Measurements from ENCODE around the gene CYB5R4.

Gene CYB5R4

GRCh38 chr6:83860359-83860755 lies 868 bp downstream of the CYB5R4 start:
- H3K4me1 ChIP-seq, result peaks cover 9 to 20% (median 15%) of the 10 kb centered on the region in 10 experiments; a peak in 17 of 20 replicates
- peak overlapping the region; percentile 64 to 86 (median 78); a peak in 21 of 22 replicates for H3K27ac ChIP-seq
- H4K20me1 ChIP-seq, result peaks cover 0 to 30% (median 18%) of the 10 kb centered on the region in 11 experiments; a peak in 12 of 22 replicates
- H3K9me3 ChIP-seq (replicated peaks in 1 of 11), result peaks cover 0 to 8% (median 5%) of the 10 kb centered on the region in 11 experiments; a peak in 12 of 22 replicates
- TF ChIP-seq Cebpa-rat (IDR thresholded peaks at IDR 0.05), result no peak
- H3K27me3 ChIP-seq, result no peaks in the 10 kb centered on the region
- peak overlapping the region; percentile 67 to 87 (median 74) for H3K4me2 ChIP-seq
- peak overlapping the region; percentile 72 to 88 (median 82) for H3K4me3 ChIP-seq
- peak overlapping the region; percentile 79 to 87 (median 83) for H3K9ac ChIP-seq
- H3K36me3 ChIP-seq, result peaks cover 8 to 20% (median 15%) of the 10 kb centered on the region in 11 experiments

- Histone ChIP-seq H3K9me3 (replicated peaks in 1 of 11) (peaks cover 0 to 13% (median 11%) of the 10 kb centered on the region in 11 experiments; a peak in 19 of 22 replicates), H3K4me1 (peaks cover 9 to 20% (median 15%) of the 10 kb centered on the region in 10 experiments; a peak in 17 of 20 replicates), H3K4me2 (peak overlapping the region; percentile 67 to 87 (median 74)), H4K20me1 (peaks cover 0 to 30% (median 18%) of the 10 kb centered on the region in 11 experiments; a peak in 12 of 22 replicates), H3K27me3 (no peaks in the 10 kb centered on the region), H3K27ac (peak overlapping the region in 6 of 11 experiments; percentile 77 to 86 (median 81); a peak in 10 of 22 replicates), H3K4me3 (peak overlapping the region; percentile 72 to 88 (median 82)), H3K9ac (peak overlapping the region in 9 of 11 experiments; percentile 79 to 84 (median 82); a peak in 13 of 22 replicates), H3K36me3 (peaks cover 13 to 26% (median 21%) of the 10 kb centered on the region in 11 experiments)
- peak in 2 of 11 experiments; percentile 49 to 69; a peak in 2 of 22 replicates for TF ChIP-seq Cebpa-rat (IDR thresholded peaks at IDR 0.05)
Measured at GRCh38 chr6:83860782-83861495, 1.4 kb downstream of the CYB5R4 start.

- peaks cover 9 to 20% (median 15%) of the 10 kb centered on the region in 10 experiments; a peak in 17 of 20 replicates for H3K4me1 ChIP-seq
- H3K4me3 ChIP-seq, result no peak overlapping the region
- peaks cover 17 to 33% (median 31%) of the 10 kb centered on the region in 11 experiments; a peak in 21 of 22 replicates for H3K9me3 ChIP-seq (replicated peaks in 1 of 11)
- no peak overlapping the region for H3K4me2 ChIP-seq
- no peak overlapping the region for H3K27ac ChIP-seq
- peaks cover 0 to 30% (median 18%) of the 10 kb centered on the region in 11 experiments; a peak in 12 of 22 replicates for H4K20me1 ChIP-seq
- no peak overlapping the region for H3K9ac ChIP-seq
- H3K27me3 ChIP-seq, result no peaks in the 10 kb centered on the region
- H3K36me3 ChIP-seq, result peaks cover 33 to 45% (median 41%) of the 10 kb centered on the region in 11 experiments
- TF ChIP-seq Cebpa-rat (IDR thresholded peaks at IDR 0.05), result no peak
Measured at GRCh38 chr6:83862776-83863471, 3.4 kb downstream of the CYB5R4 start.

GRCh38 chr6:83867043-83867442 lies 7.6 kb downstream of the CYB5R4 start:
- Histone ChIP-seq H3K27ac (no peak overlapping the region), H3K27me3 (no peaks in the 10 kb centered on the region), H4K20me1 (peaks cover 0 to 17% (median 9%) of the 10 kb centered on the region in 11 experiments; a peak in 10 of 22 replicates), H3K9ac (no peak overlapping the region), H3K4me1 (no peaks in the 10 kb centered on the region; a peak in 1 of 20 replicates), H3K36me3 (peaks cover 48 to 71% (median 57%) of the 10 kb centered on the region in 11 experiments), H3K9me3 (replicated peaks in 1 of 11) (peaks cover 17 to 52% (median 41%) of the 10 kb centered on the region in 11 experiments; a peak in 21 of 22 replicates), H3K4me2 (no peak overlapping the region), H3K4me3 (no peak overlapping the region)
- no peak for TF ChIP-seq Cebpa-rat (IDR thresholded peaks at IDR 0.05)

- Histone ChIP-seq H3K36me3 (peaks cover 48 to 71% (median 57%) of the 10 kb centered on the region in 11 experiments), H4K20me1 (peaks cover 0 to 17% (median 3%) of the 10 kb centered on the region in 11 experiments; a peak in 8 of 22 replicates), H3K4me1 (no peaks in the 10 kb centered on the region), H3K9me3 (replicated peaks in 1 of 11) (peaks cover 17 to 52% (median 41%) of the 10 kb centered on the region in 11 experiments; a peak in 21 of 22 replicates), H3K27ac (no peak overlapping the region), H3K4me2 (no peak overlapping the region), H3K4me3 (no peak overlapping the region), H3K27me3 (no peaks in the 10 kb centered on the region), H3K9ac (no peak overlapping the region)
- no peak for TF ChIP-seq Cebpa-rat (IDR thresholded peaks at IDR 0.05)
Measured at GRCh38 chr6:83867527-83868161, 8.2 kb downstream of the CYB5R4 start.

- Histone ChIP-seq H3K4me2 (no peak overlapping the region), H3K36me3 (peaks cover 48 to 71% (median 57%) of the 10 kb centered on the region in 11 experiments), H3K4me1 (0 out of 20 replicates have a peak, but pooled peaks cover 0 to 2% (median 0%) of the 10 kb centered on the region in 10 experiments), H3K4me3 (no peak overlapping the region), H3K9me3 (replicated peaks in 1 of 11) (peaks cover 17 to 52% (median 41%) of the 10 kb centered on the region in 11 experiments; a peak in 21 of 22 replicates), H3K27ac (no peak overlapping the region), H3K9ac (no peak overlapping the region), H3K27me3 (no peaks in the 10 kb centered on the region), H4K20me1 (peaks cover 0 to 11% (median 0%) of the 10 kb centered on the region in 11 experiments; a peak in 3 of 22 replicates)
- no peak for TF ChIP-seq Cebpa-rat (IDR thresholded peaks at IDR 0.05)
Measured at GRCh38 chr6:83868639-83869038, 9.2 kb downstream of the CYB5R4 start.

GRCh38 chr6:83870649-83871048 lies 11.2 kb downstream of the CYB5R4 start:
- Histone ChIP-seq H3K9me3 (replicated peaks in 1 of 11) (peaks cover 17 to 41% (median 38%) of the 10 kb centered on the region in 11 experiments; a peak in 21 of 22 replicates), H3K36me3 (peaks cover 30 to 55% (median 42%) of the 10 kb centered on the region in 11 experiments; a peak in 21 of 22 replicates)
- TF ChIP-seq Cebpa-rat (IDR thresholded peaks at IDR 0.05), result no peak

More at GRCh38 chr6:83870649-83871048, 11.2 kb downstream of the CYB5R4 start:
- Histone ChIP-seq H3K9ac (no peak overlapping the region), H3K4me2 (no peak overlapping the region), H3K4me3 (no peak overlapping the region), H3K27ac (no peak overlapping the region), H4K20me1 (peaks cover 0 to 20% (median 0%) of the 10 kb centered on the region in 11 experiments; a peak in 6 of 22 replicates), H3K4me1 (0 out of 20 replicates have a peak, but pooled peaks cover 0 to 4% (median 0%) of the 10 kb centered on the region in 10 experiments), H3K27me3 (no peaks in the 10 kb centered on the region)

Data from BLaER1 treated with 17β-estradiol and CSF1 and Interleukin-3, amounts not matched to agents 10 nM and 100 nM (cell line).